ENCODE data around the gene LRRC75B. TPM values are rescaled to one million over a fixed set of nuclear protein-coding genes. Genes with fewer than 3 reads are reported as not detected.
"Not testable (repeated sequence)": the region's sequence is repeated elsewhere in the genome, so short reads cannot be mapped to it uniquely, and the experiment has no call there.

LRRC75B gene, protein sequence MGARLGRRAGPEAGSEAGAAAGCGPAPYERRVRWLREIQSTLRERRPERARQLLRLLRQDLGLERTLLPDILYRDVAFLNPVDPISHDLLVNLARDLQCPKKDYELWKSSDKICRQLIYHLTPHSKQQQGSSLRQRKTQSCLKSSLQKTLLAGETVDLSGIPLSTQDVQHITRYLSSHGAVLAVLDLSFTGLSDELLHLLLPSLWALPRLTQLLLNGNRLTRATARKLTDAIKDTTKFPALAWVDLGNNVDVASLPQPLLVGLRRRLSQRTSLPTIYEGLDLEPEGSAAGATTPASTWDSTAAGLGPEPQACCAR
- total RNA-seq (2021; ENCODE audit: unreplicated experiment): 4.1 TPM
- 8.3 TPM for polyA plus RNA-seq (2012; ENCODE audit: insufficient read length)
- Bru-seq, nascent RNA: percentile 39 among the genes with signal in this experiment
- BruChase-seq, experiment 1, labeled RNA remaining after a 2-hour chase: percentile 40 among the genes with signal in this experiment
- BruChase-seq, experiment 2, labeled RNA remaining after a 6-hour chase: percentile 37 among the genes with signal in this experiment
- long read RNA-seq, partial matches to known transcripts: 1 of 14 reads
- long read RNA-seq, other reads (novel, unspliced or antisense): 10 of 14 reads

DNA sequence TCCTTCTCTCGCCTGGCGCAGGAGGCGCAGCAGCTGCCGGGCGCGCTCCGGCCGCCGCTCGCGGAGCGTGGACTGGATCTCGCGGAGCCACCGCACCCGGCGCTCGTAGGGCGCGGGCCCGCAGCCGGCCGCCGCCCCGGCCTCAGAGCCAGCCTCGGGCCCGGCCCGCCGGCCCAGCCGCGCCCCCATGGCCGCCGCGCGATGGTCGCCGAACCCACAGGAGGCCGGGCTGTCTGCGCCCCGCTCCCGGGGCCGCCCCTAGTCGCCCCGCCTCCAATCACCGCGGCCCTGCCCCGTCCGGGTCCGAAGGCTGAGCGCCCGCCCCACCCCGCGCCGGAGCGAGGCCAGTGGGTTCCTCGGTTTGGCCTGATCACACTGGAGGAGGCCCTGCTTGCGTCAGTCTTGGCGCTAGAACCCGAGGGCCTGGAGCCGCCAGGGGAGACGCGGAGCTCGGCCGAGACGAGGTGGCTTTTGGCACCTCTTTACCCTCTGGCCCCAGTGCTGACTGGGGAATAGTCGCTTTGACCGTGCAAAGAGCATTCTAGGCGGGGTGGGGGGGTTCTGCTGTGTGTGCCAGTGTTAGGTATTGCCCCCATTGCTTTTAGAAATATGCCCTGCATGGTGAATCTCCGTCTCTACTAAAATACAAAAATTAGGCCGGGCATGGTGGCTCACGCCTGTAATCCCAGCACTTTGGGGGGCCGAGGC, at the start of gene LRRC75B:
Gene LRRC75B (minus strand): TSS at position 223 of the 708 bp plus-strand sequence. CDS start 34 bp downstream, at position 189.
- Histone ChIP-seq H3K4me1 (ENCODE audit: control insufficient read depth, insufficient read depth, low read length) (peaks cover 4% of the 10 kb centered on the region; the same call in 1 of the 2 replicates), H3K27me3 (ENCODE audit: control insufficient read depth, insufficient read depth, low read length) (no peaks in the 10 kb centered on the region), H3K27ac (ENCODE audit: low read length) (peak within 1 kb of the TSS; percentile 12; the same call in 1 of the 2 replicates), H3K36me3 (ENCODE audit: control insufficient read depth, insufficient read depth, low read length) (no peaks in the 10 kb centered on the region), H3K9me3 (ENCODE audit: control insufficient read depth, insufficient read depth, low read depth, low read length) (no peaks in the 10 kb centered on the region), H3K4me3 (ENCODE audit: low read depth in 2 of 2, low read length in 2 of 2) (peak within 1 kb of the TSS; percentile 50 to 53)
- intact Hi-C loops (cut with micrococcal nuclease; ENCODE audit: unreplicated experiment): no loop called here
- ChIA-PET CTCF (interaction anchor here (0.7 kb wide), 1 partner anchor 253 kb away, joined by 6 read pairs; no protein-coding TSS in a partner anchor), POLR2A (no interaction called here)
- in situ Hi-C loops (cut with HindIII; ENCODE audit: low pct_unique_long_range_greater_than_20kb, low sequenced_read_pairs): no loop called here
- ATAC-seq (peak; percentile 94), DNase-seq (ENCODE audit: low read depth, low spot score) (no peak)
- no TSS peak for BruUV-seq (replicated peaks)
- TF ChIP-seq TCF7L2 (IDR thresholded peaks at IDR 0.05; ENCODE audit: low read depth, low read length): no peak
- no peak for TF ChIP-seq SIN3A (IDR thresholded peaks at IDR 0.05; ENCODE audit: borderline replicate concordance, insufficient read depth, low read depth, low read length)
- TF ChIP-seq, protein P1, sequence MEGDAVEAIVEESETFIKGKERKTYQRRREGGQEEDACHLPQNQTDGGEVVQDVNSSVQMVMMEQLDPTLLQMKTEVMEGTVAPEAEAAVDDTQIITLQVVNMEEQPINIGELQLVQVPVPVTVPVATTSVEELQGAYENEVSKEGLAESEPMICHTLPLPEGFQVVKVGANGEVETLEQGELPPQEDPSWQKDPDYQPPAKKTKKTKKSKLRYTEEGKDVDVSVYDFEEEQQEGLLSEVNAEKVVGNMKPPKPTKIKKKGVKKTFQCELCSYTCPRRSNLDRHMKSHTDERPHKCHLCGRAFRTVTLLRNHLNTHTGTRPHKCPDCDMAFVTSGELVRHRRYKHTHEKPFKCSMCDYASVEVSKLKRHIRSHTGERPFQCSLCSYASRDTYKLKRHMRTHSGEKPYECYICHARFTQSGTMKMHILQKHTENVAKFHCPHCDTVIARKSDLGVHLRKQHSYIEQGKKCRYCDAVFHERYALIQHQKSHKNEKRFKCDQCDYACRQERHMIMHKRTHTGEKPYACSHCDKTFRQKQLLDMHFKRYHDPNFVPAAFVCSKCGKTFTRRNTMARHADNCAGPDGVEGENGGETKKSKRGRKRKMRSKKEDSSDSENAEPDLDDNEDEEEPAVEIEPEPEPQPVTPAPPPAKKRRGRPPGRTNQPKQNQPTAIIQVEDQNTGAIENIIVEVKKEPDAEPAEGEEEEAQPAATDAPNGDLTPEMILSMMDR (IDR thresholded peaks at IDR 0.05): no peak
- no peak for TF ChIP-seq POLR2AphosphoS5 (IDR thresholded peaks at IDR 0.05; ENCODE audit: low read depth, low read length)
- TF ChIP-seq, protein P2, sequence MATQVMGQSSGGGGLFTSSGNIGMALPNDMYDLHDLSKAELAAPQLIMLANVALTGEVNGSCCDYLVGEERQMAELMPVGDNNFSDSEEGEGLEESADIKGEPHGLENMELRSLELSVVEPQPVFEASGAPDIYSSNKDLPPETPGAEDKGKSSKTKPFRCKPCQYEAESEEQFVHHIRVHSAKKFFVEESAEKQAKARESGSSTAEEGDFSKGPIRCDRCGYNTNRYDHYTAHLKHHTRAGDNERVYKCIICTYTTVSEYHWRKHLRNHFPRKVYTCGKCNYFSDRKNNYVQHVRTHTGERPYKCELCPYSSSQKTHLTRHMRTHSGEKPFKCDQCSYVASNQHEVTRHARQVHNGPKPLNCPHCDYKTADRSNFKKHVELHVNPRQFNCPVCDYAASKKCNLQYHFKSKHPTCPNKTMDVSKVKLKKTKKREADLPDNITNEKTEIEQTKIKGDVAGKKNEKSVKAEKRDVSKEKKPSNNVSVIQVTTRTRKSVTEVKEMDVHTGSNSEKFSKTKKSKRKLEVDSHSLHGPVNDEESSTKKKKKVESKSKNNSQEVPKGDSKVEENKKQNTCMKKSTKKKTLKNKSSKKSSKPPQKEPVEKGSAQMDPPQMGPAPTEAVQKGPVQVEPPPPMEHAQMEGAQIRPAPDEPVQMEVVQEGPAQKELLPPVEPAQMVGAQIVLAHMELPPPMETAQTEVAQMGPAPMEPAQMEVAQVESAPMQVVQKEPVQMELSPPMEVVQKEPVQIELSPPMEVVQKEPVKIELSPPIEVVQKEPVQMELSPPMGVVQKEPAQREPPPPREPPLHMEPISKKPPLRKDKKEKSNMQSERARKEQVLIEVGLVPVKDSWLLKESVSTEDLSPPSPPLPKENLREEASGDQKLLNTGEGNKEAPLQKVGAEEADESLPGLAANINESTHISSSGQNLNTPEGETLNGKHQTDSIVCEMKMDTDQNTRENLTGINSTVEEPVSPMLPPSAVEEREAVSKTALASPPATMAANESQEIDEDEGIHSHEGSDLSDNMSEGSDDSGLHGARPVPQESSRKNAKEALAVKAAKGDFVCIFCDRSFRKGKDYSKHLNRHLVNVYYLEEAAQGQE (IDR thresholded peaks at IDR 0.05; ENCODE audit: insufficient read depth in 1 of 2, low read depth in 2 of 2, low read length in 1 of 2): no peak

DNA sequence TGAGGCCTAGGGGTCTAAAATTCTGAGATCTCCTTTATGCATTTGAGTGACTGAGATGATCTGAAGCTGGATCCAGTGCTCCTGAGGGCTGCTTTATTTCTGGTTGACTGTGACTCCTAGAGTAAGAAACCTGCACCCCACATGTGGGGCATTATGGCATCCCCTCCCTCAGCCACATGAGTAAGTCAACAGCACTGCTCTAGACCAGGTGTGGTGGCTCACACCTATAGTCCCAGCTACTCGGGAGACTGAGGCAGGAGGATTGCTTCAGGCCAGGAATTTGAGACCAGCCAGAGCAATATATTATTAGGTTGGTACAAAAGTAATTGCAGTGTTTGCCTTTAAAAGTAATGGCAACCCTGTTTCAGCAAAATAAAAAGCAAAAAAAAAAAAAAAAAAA, 49.4 kb upstream of the LRRC75B start:
- POLR2A ChIA-PET; H3K9me3 ChIP-seq (ENCODE audit: control insufficient read depth, insufficient read depth, low read depth, low read length); H3K27me3 ChIP-seq (ENCODE audit: control insufficient read depth, insufficient read depth, low read length); H3K4me3 ChIP-seq (ENCODE audit: low read depth in 2 of 2, low read length in 2 of 2); H3K27ac ChIP-seq (ENCODE audit: low read length); H3K4me1 ChIP-seq (ENCODE audit: control insufficient read depth, insufficient read depth, low read length); CTCF ChIA-PET; intact Hi-C loops (cut with micrococcal nuclease; ENCODE audit: unreplicated experiment); in situ Hi-C loops (cut with HindIII; ENCODE audit: low pct_unique_long_range_greater_than_20kb, low sequenced_read_pairs); BruUV-seq (replicated peaks); ATAC-seq; DNase-seq (ENCODE audit: low read depth, low spot score); H3K36me3 ChIP-seq (ENCODE audit: control insufficient read depth, insufficient read depth, low read length): not testable (repeated sequence)

DNA sequence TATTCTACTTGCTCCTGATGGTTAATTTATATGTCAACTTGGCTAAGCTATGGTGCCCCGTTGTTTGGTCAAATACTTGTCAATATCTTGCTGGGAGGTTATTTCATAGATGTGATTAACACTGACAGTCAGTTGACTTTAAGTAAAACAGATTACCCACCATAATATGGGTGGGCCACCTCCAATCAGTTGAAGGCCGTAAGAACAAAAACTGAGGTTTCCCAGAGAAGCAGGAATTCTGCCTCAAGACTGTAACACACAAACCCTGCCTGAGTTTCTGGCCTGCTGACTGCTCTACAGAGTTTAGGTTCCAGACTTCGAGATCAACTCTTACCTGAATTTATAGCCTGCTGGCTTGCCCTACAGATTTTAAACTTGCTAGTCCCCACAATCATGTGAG, 43.6 kb upstream of the LRRC75B start:
- CTCF ChIA-PET; H3K27me3 ChIP-seq (ENCODE audit: control insufficient read depth, insufficient read depth, low read length); H3K9me3 ChIP-seq (ENCODE audit: control insufficient read depth, insufficient read depth, low read depth, low read length); in situ Hi-C loops (cut with HindIII; ENCODE audit: low pct_unique_long_range_greater_than_20kb, low sequenced_read_pairs); H3K4me3 ChIP-seq (ENCODE audit: low read depth in 2 of 2, low read length in 2 of 2); DNase-seq (ENCODE audit: low read depth, low spot score); H3K36me3 ChIP-seq (ENCODE audit: control insufficient read depth, insufficient read depth, low read length); POLR2A ChIA-PET; BruUV-seq (replicated peaks); H3K27ac ChIP-seq (ENCODE audit: low read length); ATAC-seq; intact Hi-C loops (cut with micrococcal nuclease; ENCODE audit: unreplicated experiment); H3K4me1 ChIP-seq (ENCODE audit: control insufficient read depth, insufficient read depth, low read length): not testable (repeated sequence)

DNA sequence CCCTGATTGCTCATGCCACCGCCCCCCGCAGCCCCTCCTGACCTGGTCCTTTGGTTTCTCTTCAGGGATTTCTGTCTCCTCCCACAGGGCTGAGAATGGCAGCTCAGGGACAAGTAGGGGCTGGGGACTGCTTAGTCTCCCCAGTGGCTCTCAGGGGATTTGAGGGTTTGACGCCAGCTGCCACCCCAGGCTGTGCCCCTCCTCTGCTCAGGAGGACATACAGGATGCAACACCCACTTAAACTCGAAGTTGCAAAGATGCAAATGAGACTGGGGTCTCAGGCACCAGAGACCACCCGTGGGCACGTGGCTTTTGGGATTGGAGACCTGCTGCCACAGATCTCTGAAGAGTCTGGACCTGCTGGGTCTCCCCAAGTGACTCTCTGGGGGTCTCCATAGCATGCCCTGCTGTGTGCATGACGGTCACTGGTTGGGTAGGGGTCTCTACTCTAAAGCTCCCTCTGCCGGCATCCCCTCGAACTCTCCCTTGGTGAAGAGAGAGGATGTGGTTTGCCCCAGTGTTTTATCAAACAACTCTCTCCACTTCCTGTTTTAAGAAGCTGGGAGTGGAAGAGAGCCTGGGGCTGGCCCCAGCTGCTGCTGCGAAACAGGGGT, 42.0 kb upstream of the LRRC75B start:
- H3K9me3 ChIP-seq (ENCODE audit: control insufficient read depth, insufficient read depth, low read depth, low read length); H3K4me1 ChIP-seq (ENCODE audit: control insufficient read depth, insufficient read depth, low read length); intact Hi-C loops (cut with micrococcal nuclease; ENCODE audit: unreplicated experiment); POLR2A ChIA-PET; BruUV-seq (replicated peaks); H3K27ac ChIP-seq (ENCODE audit: low read length); CTCF ChIA-PET; H3K4me3 ChIP-seq (ENCODE audit: low read depth in 2 of 2, low read length in 2 of 2); H3K27me3 ChIP-seq (ENCODE audit: control insufficient read depth, insufficient read depth, low read length); H3K36me3 ChIP-seq (ENCODE audit: control insufficient read depth, insufficient read depth, low read length); ATAC-seq; in situ Hi-C loops (cut with HindIII; ENCODE audit: low pct_unique_long_range_greater_than_20kb, low sequenced_read_pairs); DNase-seq (ENCODE audit: low read depth, low spot score): not testable (repeated sequence)

Measured in Panc1 (cell line).